HG03159 (cell line): ENCODE results near the gene DNAJB6.

Source experiments
- ATAC-seq: cut with Tn5 transposase; IDR thresholded peaks from one replicate; pipeline ENCODE4 v1.9.1; 2021; ENCODE audit warnings: mild to moderate bottlenecking, moderate library complexity; ENCODE audit not compliant: unreplicated experiment

The DNAJB6 gene

GRCh38 chr7:157425137-157425731, 88.4 kb downstream of the DNAJB6 start:
- no peak for ATAC-seq

DNA sequence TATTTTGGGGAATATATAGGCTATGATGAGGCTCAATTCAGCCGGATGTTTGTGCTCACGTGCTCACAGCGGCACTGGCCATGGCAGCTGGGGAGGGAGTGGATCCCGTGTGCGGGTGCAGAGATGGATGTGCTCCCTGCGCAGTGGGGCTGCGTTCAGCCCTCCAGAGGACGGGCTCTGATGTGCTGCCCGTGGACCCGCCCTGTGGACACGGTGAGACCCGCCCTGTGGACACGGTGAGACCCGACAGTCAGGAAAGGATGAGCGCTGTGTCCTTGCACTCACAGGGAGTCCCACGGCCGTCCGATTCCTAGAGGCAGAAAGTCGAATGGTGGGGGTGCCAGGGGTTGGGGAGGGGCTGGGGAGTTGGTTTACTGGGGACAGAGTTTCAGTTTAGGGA, 89.0 kb downstream of the DNAJB6 start:
- no peak for ATAC-seq

DNA sequence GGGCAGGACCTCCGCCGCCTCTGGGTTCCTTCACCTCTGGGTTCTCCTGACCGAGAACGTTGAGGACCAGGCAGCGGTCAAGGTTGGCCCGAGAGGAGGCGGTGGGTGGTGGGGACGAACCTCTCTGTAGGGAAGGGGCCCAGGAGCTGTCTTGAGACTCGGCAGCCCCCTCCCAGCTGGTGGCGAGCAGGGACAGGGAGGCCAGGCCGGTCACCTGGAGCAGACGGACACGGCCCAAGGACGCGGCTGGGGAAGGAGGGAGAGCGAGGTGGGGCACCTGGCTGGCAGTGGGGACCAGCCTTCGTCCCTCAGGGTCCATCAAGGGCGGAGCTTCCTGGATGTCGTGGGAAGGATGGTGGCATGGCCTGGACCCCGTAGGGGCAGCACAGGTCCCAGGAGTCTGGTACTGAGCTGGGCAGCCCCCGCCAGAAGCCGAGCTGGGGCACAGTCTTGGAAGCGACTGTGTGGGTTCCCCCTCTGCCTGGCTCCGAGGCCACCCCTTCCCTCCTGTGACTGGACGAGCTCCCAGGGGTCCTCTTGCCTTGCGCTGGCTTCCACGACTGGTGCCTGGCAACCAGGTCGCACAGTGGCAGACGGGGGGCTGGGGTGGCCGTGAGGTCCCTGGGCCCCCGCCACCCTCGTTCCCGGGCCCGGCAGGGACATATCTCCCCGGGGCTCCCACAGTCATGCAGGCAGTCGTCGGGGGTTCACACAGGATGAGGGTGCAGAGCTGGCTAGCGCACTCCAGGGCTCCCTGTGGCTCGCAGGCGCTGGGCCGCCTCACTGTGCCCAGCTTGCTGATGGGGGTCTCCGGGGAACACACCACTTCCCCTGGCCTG, 89.9 kb downstream of the DNAJB6 start:
- no peak for ATAC-seq

- no peak for ATAC-seq
These were observed 91.2 kb downstream of the DNAJB6 start for GRCh38 chr7:157427811-157428553.

DNA sequence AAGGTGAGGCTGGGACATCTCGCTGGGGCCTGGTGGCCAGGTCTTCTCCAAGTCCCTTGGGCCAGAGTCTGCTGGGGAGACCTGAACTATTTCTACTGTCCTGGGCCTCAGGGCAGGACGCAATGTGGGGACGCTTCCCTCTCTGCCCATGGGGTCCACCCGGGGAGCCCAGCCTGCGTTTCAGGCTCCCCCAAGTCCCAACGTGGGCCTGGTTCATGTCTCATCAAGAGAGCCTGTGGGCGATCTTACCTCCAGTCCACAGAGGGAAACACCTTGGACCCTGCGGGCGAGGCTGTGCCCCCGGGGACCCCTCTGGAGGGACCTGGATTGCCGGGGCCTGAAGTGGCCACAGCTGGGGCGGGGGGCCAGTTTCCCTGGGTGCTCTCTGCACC, 91.7 kb downstream of the DNAJB6 start:
- ATAC-seq = no peak

- ATAC-seq = no peak
These were observed 92.3 kb downstream of the DNAJB6 start for GRCh38 chr7:157429001-157429679.

DNA sequence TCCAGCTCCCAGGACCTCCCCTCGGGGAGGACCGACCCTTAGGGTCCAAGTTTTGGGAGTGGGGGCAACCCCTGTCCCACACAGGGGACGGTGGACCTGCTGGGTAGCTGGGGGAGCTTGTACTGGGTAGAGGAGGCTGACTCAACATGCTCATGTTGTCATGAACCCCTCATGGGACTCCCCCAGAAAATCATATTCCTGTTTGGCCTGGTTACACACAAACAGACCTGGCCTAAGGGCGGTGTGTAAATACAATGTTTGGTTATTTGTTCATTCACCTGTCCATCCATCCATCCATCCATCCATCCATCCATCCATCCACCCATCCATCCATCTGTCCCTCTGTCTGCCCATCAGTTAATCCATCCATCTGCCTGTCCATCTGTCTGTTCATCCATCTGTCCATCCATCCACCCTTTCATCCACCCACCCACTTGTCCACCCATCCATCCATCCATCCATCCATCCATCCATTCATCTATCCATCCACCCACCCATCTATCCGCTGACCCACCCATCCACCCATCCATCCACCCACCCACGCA, 92.9 kb downstream of the DNAJB6 start:
- ATAC-seq = no peak

DNA sequence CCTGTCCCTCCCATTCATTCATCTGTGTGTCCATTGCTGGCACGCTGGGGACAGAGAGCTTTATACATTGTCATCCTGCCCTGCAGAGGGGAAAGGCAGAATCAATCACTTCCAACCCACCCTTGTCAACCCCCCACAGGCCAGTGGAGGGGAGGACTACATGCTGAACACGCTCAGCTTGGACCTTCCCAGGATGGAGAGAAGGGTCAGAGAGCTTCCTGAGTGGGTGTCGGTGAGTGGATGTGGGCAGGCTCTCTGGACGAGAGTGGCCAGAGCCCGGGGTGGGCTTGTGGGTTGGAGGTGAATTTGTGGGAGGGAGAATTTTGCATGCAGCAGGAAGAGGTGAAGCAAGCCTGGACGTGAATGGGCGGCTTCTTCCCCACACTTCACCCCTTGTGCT, 93.9 kb downstream of the DNAJB6 start:
- no peak for ATAC-seq

DNA sequence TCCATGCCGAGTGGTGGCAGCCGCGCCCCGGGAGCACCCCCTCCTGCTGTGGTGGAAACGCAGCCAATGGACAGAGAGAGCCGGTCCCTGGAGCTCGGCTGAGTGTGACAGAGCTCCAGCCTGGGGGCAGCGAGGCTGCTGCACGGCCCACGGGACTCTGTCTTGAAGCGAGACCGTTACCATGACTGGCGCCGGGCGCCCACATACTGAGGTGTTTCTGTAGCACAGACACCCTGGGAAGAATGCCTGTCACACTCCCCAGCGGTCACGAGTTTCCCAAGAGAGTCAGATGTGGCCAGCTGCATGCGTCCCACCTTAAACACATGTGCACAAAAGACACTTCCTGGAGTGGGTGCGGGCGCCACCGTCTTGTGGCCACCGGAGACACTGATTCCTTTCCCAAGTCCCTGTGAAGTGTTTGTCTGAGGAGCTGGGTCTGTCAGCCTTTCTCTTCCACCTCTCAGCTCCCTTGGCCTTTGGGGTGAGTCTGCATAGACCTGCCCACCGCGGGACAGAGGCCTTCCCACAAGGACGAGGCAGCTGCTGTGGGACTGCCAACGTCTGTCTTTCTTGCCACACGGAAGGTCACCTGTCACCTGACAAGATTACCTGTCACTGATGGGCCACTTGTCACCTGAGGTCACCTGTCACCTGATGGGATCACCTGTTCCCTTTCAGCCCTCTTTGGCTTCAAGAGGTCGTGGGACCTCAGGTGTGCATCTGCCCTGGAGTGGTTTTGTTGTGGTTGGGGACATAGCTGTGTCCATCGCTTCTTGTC, 94.6 kb downstream of the DNAJB6 start:
- no peak for ATAC-seq

GRCh38 chr7:157431951-157432540, 95.2 kb downstream of the DNAJB6 start:
- no peak for ATAC-seq

DNA sequence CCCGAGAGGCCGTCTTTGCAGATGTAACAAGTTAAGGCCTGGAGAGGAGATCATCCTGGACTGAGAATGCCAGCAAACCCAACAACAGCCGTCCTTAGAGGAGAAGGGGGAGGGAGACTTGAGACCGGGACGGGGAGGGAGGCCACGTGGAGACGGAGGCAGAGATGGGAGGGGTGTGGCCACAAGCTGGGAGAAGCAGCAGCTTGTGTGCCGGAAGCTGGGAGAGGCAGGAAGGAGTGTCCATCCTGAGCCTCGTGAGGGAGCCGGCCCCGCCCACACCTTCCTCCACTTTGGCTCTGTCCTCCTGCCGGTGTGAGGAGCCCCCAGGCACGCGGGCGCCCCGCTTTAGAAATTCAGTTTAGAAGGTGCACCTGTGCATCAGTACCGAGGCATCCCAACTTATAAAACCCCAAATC, 95.7 kb downstream of the DNAJB6 start:
- ATAC-seq = peak; percentile 27

GRCh38 chr7:157432957-157433576, 96.3 kb downstream of the DNAJB6 start:
- peak; percentile 60 for ATAC-seq

GRCh38 chr7:157433628-157434027, 96.8 kb downstream of the DNAJB6 start:
- no peak for ATAC-seq

- no peak for ATAC-seq
These were observed 97.4 kb downstream of the DNAJB6 start for GRCh38 chr7:157434231-157434630.

- no peak for ATAC-seq
These were observed 97.9 kb downstream of the DNAJB6 start for GRCh38 chr7:157434701-157435100.

DNA sequence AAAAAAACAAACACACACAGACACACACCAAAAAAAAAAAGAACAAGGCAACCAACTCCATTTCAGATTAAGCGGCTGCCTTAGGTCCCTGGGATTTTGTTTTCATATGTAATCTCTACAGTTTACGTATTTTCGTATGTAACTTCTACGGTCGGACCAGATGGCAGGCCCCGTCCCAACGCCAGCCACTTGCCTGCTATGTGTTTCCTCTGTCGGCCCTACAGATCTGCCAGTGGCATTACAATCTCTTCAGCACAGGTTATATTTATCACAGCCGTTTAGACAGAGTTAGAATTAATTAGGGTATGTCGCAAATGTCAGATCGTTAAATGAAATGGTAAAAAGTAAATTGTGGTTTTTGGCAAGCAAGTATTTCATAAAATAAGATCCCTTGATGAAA, 99.3 kb downstream of the DNAJB6 start:
- ATAC-seq = no peak

- no peak for ATAC-seq
These were observed 100.1 kb downstream of the DNAJB6 start for GRCh38 chr7:157436763-157437480.

DNA sequence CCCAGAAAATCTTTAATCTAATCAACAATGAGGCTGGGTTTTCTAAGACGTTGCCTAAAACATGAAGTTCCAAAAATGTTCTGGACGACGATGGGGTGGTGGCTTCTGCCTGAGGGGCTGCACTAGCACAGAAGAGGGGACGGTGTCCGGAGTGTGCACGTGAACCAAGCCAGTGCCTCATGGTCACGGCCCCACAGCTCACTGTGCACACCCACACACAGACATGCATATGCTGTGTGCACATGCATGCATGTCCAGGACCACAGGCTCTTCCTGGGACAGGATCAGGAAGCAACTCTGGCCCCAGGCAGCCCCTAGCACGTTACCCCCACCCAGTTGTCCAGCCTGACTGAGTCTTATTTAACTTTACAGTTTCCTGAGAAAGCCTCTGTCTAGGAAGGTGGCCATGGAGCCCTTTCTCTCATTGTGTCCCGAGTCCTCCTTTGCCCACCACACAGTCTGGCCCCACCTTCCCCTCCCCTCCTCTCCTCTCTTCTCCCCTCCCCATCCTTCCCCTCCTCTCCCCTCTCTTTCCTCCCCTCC, 100.8 kb downstream of the DNAJB6 start:
- no peak for ATAC-seq
